ENCODE measurements around the gene SUPT20H. TPM values are rescaled to one million over a fixed set of nuclear protein-coding genes. Genes with fewer than 3 reads are reported as not detected.

Gene SUPT20H
- total and polyA plus RNA-seq, 2 experiments from 2014 or later, result 68.7 to 98.2 TPM

GRCh38 chr13:37085606-37086005 lies 26.1 kb upstream of the SUPT20H start:
- Mint-ChIP-seq H3K36me3 (ENCODE audit: low read depth) (no peaks in the 10 kb centered on the region), H3K4me3 (no peak overlapping the region), H3K9me3 (no peaks in the 10 kb centered on the region), H3K4me1 (no peaks in the 10 kb centered on the region), H3K27me3 (ENCODE audit: insufficient read depth, low read depth, poor library complexity) (no peaks in the 10 kb centered on the region), H3K27ac (no peak overlapping the region)
- DNase-seq (ENCODE audit: low spot score) (no peak), ATAC-seq (no peak)
- H3F3A ChIP-seq (replicated peaks; ENCODE audit: low read depth), result no peaks in the 10 kb centered on the region
- no peaks in the 10 kb centered on the region for H4K20me1 ChIP-seq (replicated peaks; ENCODE audit: insufficient read depth)
- H3K9me2 ChIP-seq (ENCODE audit: insufficient read depth), result no peaks in the 10 kb centered on the region
- H3K36me3 ChIP-seq (ENCODE audit: insufficient read depth), result no peaks in the 10 kb centered on the region
- TF ChIP-seq POLR2AphosphoS5 (IDR thresholded peaks at IDR 0.05; ENCODE audit: low read depth), result no peak
- TF ChIP-seq CREB1 (CRISPR knock-in tag; IDR thresholded peaks at IDR 0.05; ENCODE audit: low read depth), result no peak
- no peak for TF ChIP-seq CTCF (conservative IDR thresholded peaks at IDR 0.05; ENCODE audit: low read depth in 2 of 2)
- no peak for TF ChIP-seq ETS1 (IDR thresholded peaks at IDR 0.05)
- TF ChIP-seq EZH2 (IDR thresholded peaks at IDR 0.05; ENCODE audit: low read depth, unreplicated experiment), result no peak
- no peaks in the 10 kb centered on the region for H3K79me2 ChIP-seq (replicated peaks; ENCODE audit: insufficient read depth)
- H3K4me3 ChIP-seq, result no peak overlapping the region
- H2AFZ ChIP-seq, result no peak overlapping the region
- H3K4me2 ChIP-seq, result no peak overlapping the region
- H3K27ac ChIP-seq (ENCODE audit: low read depth), result no peak overlapping the region
- no peaks in the 10 kb centered on the region for H3K4me1 ChIP-seq (ENCODE audit: insufficient read depth)
- no peaks in the 10 kb centered on the region for H3K27me3 ChIP-seq (ENCODE audit: insufficient read depth)

- Histone ChIP-seq H2AFZ (no peak overlapping the region), H4K20me1 (replicated peaks; ENCODE audit: insufficient read depth) (no peaks in the 10 kb centered on the region), H3F3A (replicated peaks; ENCODE audit: low read depth) (no peaks in the 10 kb centered on the region), H3K27ac (ENCODE audit: low read depth) (no peak overlapping the region), H3K9me2 (ENCODE audit: insufficient read depth) (no peaks in the 10 kb centered on the region), H3K79me2 (replicated peaks; ENCODE audit: insufficient read depth) (no peaks in the 10 kb centered on the region), H3K27me3 (ENCODE audit: insufficient read depth) (no peaks in the 10 kb centered on the region), H3K4me2 (no peak overlapping the region), H3K36me3 (ENCODE audit: insufficient read depth) (no peaks in the 10 kb centered on the region), H3K4me1 (ENCODE audit: insufficient read depth) (no peaks in the 10 kb centered on the region), H3K4me3 (no peak overlapping the region)
- Mint-ChIP-seq H3K4me3 (no peak overlapping the region), H3K4me1 (peaks cover 3% of the 10 kb centered on the region; the same call in 2 of the 3 replicates), H3K9me3 (no peaks in the 10 kb centered on the region), H3K27ac (no peak overlapping the region), H3K27me3 (ENCODE audit: insufficient read depth, low read depth, poor library complexity) (no peaks in the 10 kb centered on the region), H3K36me3 (ENCODE audit: low read depth) (no peaks in the 10 kb centered on the region)
- no peak for ATAC-seq
- no peak for DNase-seq (ENCODE audit: low spot score)
- no peak for TF ChIP-seq STAT1 (IDR thresholded peaks at IDR 0.05; ENCODE audit: unreplicated experiment)
- TF ChIP-seq EZH2phosphoT487 (IDR thresholded peaks at IDR 0.05; ENCODE audit: unreplicated experiment), result no peak
- TF ChIP-seq CTCF (conservative IDR thresholded peaks at IDR 0.05; ENCODE audit: low read depth in 2 of 2), result no peak
- TF ChIP-seq POLR2AphosphoS5 (IDR thresholded peaks at IDR 0.05; ENCODE audit: low read depth), result no peak
- no peak for TF ChIP-seq JUNB (IDR thresholded peaks at IDR 0.05; ENCODE audit: unreplicated experiment)
Measured at GRCh38 chr13:37076818-37077217, 17.3 kb upstream of the SUPT20H start.
